ENCODE measurements around the gene PMIS2. TPM values are rescaled to one million over a fixed set of nuclear protein-coding genes. Genes with fewer than 3 reads are reported as not detected.

Gene PMIS2
- total RNA-seq (2014; rRNA removed; shearing (Covaris generic)): not detected in 2 replicates

- no peaks in the 10 kb centered on the region for H3K27me3 ChIP-seq
- peak; percentile 30 to 46 for DNase-seq
- H3K27ac ChIP-seq: no peak within 1 kb of the TSS
- no peak within 1 kb of the TSS for H3K4me3 ChIP-seq
- no peaks in the 10 kb centered on the region for H3K9me3 ChIP-seq (replicated peaks)
- H3K36me3 ChIP-seq: no peaks in the 10 kb centered on the region
- no peaks in the 10 kb centered on the region for H3K4me1 ChIP-seq
These were observed at the start of gene PMIS2 for GRCh38 chr19:35585848-35586247. Gene PMIS2, plus strand, starts transcription at chr19:35586173. Its CDS starts 87 bp downstream, at chr19:35586260.

DNA sequence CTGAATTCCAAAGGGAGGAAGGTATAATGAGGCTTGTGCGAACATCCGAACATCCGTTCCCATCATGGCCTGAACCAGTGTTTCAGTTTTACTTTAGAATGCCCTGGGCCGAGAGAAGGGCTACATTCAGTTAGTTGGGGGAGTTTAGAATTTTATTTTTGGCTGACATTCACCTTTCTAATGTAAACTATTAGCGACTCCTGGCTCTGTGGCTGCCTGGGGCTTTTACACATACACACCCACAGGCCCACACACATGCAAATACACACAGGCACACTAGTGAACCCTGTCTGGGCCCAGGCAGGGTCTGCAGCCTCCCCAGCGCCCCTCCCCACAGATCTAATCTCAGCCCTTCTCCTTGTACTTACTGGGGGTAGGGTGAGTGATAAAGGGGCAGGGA is 46.7 kb upstream of the PMIS2 start:
- H3K27ac ChIP-seq: no peak overlapping the region
- no peaks in the 10 kb centered on the region for H3K27me3 ChIP-seq
- H3K36me3 ChIP-seq: no peaks in the 10 kb centered on the region
- no peak overlapping the region for H3K4me3 ChIP-seq
- no peak for DNase-seq
- no peaks in the 10 kb centered on the region for H3K4me1 ChIP-seq
- H3K9me3 ChIP-seq (replicated peaks): no peaks in the 10 kb centered on the region

GRCh38 chr19:35539850-35540249 is 46.1 kb upstream of the PMIS2 start:
- H3K4me3 ChIP-seq: no peak overlapping the region
- DNase-seq: no peak
- no peaks in the 10 kb centered on the region for H3K4me1 ChIP-seq
- no peaks in the 10 kb centered on the region for H3K9me3 ChIP-seq (replicated peaks)
- no peak overlapping the region for H3K27ac ChIP-seq
- no peaks in the 10 kb centered on the region for H3K36me3 ChIP-seq
- no peaks in the 10 kb centered on the region for H3K27me3 ChIP-seq

GRCh38 chr19:35540356-35540927 is 45.5 kb upstream of the PMIS2 start:
- no peak for DNase-seq

DNA sequence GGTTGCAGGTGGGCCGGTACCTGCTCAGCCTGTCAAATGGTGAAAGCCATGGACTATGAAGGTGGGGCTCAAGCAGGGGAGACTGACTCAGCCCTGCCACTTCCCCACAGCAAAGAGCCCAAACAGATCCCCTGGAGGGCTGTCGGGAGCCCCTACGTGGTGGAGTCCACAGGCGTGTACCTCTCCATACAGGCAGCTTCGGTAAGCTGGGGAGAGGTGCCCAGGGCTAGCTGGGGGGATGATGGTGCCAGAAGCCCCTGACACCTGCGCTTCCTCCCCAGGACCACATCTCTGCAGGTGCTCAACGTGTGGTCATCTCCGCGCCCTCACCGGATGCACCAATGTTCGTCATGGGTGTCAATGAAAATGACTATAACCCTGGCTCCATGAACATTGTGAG is 43.8 kb upstream of the PMIS2 start:
- no peak for DNase-seq
- Histone ChIP-seq H3K27me3 (no peaks in the 10 kb centered on the region), H3K4me1 (peaks cover 4% of the 10 kb centered on the region; the same call in 1 of the 2 replicates)

More at GRCh38 chr19:35540356-35540927, 45.5 kb upstream of the PMIS2 start:
- Histone ChIP-seq H3K27me3 (no peaks in the 10 kb centered on the region), H3K9me3 (replicated peaks) (no peaks in the 10 kb centered on the region), H3K4me3 (no peak overlapping the region), H3K4me1 (no peaks in the 10 kb centered on the region), H3K27ac (no peak overlapping the region), H3K36me3 (no peaks in the 10 kb centered on the region)

DNA sequence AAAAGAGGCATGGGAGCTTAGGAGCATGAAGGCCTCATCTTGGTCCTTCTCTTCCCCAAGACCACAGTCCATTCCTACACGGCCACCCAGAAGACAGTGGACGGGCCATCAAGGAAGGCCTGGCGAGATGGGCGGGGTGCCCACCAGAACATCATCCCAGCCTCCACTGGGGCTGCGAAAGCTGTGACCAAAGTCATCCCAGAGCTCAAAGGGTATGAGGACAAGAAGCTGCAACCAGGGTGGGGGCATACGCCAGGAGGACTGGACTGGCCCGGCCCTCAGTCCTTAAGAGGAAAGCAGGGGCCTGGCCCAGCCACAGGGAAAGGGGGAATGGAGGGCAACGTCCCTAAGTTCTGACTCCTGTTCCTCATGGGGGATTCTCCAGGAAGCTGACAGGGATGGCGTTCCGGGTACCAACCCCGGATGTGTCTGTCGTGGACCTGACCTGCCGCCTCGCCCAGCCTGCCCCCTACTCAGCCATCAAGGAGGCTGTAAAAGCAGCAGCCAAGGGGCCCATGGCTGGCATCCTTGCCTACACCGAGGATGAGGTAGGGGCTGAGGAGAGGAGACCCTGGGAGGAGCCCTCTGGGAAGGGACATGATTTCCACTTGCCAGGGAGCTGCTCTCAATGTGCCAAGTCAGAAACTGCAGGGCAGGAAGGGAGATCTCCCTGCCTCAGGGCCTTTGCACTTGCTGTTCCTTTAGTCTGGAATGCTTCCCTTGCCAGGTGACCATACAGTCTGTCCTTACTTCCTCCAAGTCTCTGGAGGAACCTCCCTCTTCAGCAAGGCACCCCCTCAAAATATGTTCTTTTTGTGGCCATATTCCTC is 42.5 kb upstream of the PMIS2 start:
- DNase-seq: no peak
- no peak overlapping the region for H3K4me3 ChIP-seq
- H3K9me3 ChIP-seq (replicated peaks): no peaks in the 10 kb centered on the region
- H3K27me3 ChIP-seq: no peaks in the 10 kb centered on the region
- H3K27ac ChIP-seq: no peak overlapping the region
- no peaks in the 10 kb centered on the region for H3K36me3 ChIP-seq
- H3K4me1 ChIP-seq: peaks cover 4% of the 10 kb centered on the region; the same call in 1 of the 2 replicates

More for the DNA sequence above, 43.8 kb upstream of the PMIS2 start:
- Histone ChIP-seq H3K27ac (no peak overlapping the region), H3K9me3 (replicated peaks) (no peaks in the 10 kb centered on the region), H3K36me3 (no peaks in the 10 kb centered on the region), H3K4me3 (no peak overlapping the region)

GRCh38 chr19:35544110-35544802 is 41.7 kb upstream of the PMIS2 start:
- Histone ChIP-seq H3K27me3 (no peaks in the 10 kb centered on the region), H3K27ac (no peak overlapping the region), H3K4me1 (peaks cover 4% of the 10 kb centered on the region; the same call in 1 of the 2 replicates), H3K36me3 (no peaks in the 10 kb centered on the region), H3K4me3 (peak overlapping the region; percentile 84), H3K9me3 (replicated peaks) (no peaks in the 10 kb centered on the region)
- no peak for DNase-seq

- no peaks in the 10 kb centered on the region for H3K9me3 ChIP-seq (replicated peaks)
- no peaks in the 10 kb centered on the region for H3K36me3 ChIP-seq
- H3K4me1 ChIP-seq: peaks cover 4% of the 10 kb centered on the region; the same call in 1 of the 2 replicates
- no peaks in the 10 kb centered on the region for H3K27me3 ChIP-seq
- H3K4me3 ChIP-seq: peak within 1 kb of the TSS; percentile 84
- peak; percentile 93 to 94 for DNase-seq
- H3K27ac ChIP-seq: peak within 1 kb of the TSS; percentile 71
These were observed 40.7 kb upstream of the PMIS2 start, which contains the start of gene TMEM147 for GRCh38 chr19:35545001-35545854. Gene TMEM147, plus strand, starts transcription at chr19:35545626. Its CDS starts 114 bp downstream, at chr19:35545740.

- Histone ChIP-seq H3K4me3 (peak overlapping the region; percentile 84), H3K4me1 (peaks cover 4% of the 10 kb centered on the region; the same call in 1 of the 2 replicates), H3K9me3 (replicated peaks) (no peaks in the 10 kb centered on the region), H3K36me3 (no peaks in the 10 kb centered on the region), H3K27ac (peak overlapping the region; percentile 71), H3K27me3 (no peaks in the 10 kb centered on the region)
- peak; percentile 50 to 53 for DNase-seq
These were observed 40.1 kb upstream of the PMIS2 start for GRCh38 chr19:35545855-35546381.

GRCh38 chr19:35546532-35546931 is 39.4 kb upstream of the PMIS2 start:
- no peaks in the 10 kb centered on the region for H3K9me3 ChIP-seq (replicated peaks)
- no peak overlapping the region; the same call in 1 of the 2 replicates for H3K27ac ChIP-seq
- H3K27me3 ChIP-seq: no peaks in the 10 kb centered on the region
- no peaks in the 10 kb centered on the region for H3K36me3 ChIP-seq
- no peak for DNase-seq
- H3K4me3 ChIP-seq: peak overlapping the region; percentile 84
- H3K4me1 ChIP-seq: peaks cover 4% of the 10 kb centered on the region; the same call in 1 of the 2 replicates

DNA sequence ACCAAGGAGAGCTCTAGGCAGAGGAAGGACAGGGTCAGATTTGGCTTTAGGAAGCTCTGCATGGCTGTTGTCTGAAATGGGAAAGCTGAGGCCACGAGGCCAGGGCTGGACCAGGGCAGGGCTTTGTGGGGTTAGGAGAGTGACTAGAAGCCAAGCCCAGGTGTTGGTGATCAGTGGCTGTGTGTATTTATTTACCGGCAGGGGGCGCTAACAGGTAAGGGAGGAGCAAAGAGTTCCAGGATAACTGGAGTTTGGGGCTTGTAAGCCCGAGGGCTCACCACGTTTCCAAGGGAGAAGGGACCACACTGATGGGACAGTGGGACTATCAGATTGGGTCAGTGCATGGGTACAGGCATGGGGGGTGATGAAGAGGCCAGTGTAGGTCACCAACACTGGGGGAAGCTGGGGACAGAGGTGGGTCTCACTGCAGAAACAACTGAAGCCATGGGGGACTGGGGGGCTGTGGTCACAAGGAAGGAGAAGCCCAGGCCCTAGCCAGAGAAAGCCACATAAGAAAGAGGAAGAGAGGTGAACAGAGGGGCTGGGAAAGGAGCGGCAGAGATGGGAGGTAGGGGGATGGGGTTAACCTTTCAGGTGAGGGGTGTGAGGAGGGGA is 36.7 kb upstream of the PMIS2 start:
- no peaks in the 10 kb centered on the region for H3K9me3 ChIP-seq (replicated peaks)
- DNase-seq: peak; percentile 66 to 87

GRCh38 chr19:35549879-35550523 is 36.0 kb upstream of the PMIS2 start:
- Histone ChIP-seq H3K4me1 (peaks cover 4% of the 10 kb centered on the region; the same call in 1 of the 2 replicates), H3K27ac (no peak overlapping the region), H3K27me3 (no peaks in the 10 kb centered on the region), H3K4me3 (no peak overlapping the region), H3K9me3 (replicated peaks) (no peaks in the 10 kb centered on the region), H3K36me3 (no peaks in the 10 kb centered on the region)
- no peak for DNase-seq

More for the DNA sequence above, 36.7 kb upstream of the PMIS2 start:
- no peak overlapping the region for H3K27ac ChIP-seq
- H3K4me1 ChIP-seq: peaks cover 4% of the 10 kb centered on the region; the same call in 1 of the 2 replicates
- H3K36me3 ChIP-seq: no peaks in the 10 kb centered on the region
- H3K4me3 ChIP-seq: no peak overlapping the region
- no peaks in the 10 kb centered on the region for H3K27me3 ChIP-seq
